K562 (cell line): Measurements from ENCODE around the gene STX3. TPM values are rescaled to one million over a fixed set of nuclear protein-coding genes. Genes with fewer than 3 reads are reported as not detected.

Experiments
- ARID1B ChIP-seq: fragments of 450-650 bp; IDR thresholded peaks from 2 replicates; pipeline ENCODE4 v1.6.1; 2016; ENCODE audit warnings: antibody characterized with exemption, mild to moderate bottlenecking, inconsistent platforms
- CC2D1A ChIP-seq: fragments of 450-650 bp; IDR thresholded peaks from 2 replicates; pipeline ENCODE4 v1.6.1; 2017; ENCODE audit warnings: mild to moderate bottlenecking
- CHD4 ChIP-seq: fragments of 200-600 bp; sonication (generic); IDR thresholded peaks from 3 replicates; pipeline ENCODE4 v1.6.1; 2012; ENCODE audit warnings: low read depth, mild to moderate bottlenecking, mixed read lengths, low read length, inconsistent platforms; ENCODE audit not compliant: insufficient read depth, insufficient replicate concordance, poor library complexity, severe bottlenecking
- CREB5 ChIP-seq: fragments of 250-450 bp; sonication (Bioruptor Pico); IDR thresholded peaks from 2 replicates; pipeline ENCODE4 v1.5.0; 2020; ENCODE audit warnings: mild to moderate bottlenecking
- DACH1 ChIP-seq: fragments of 450-650 bp; IDR thresholded peaks from 2 replicates; pipeline ENCODE4 v1.6.1; 2018; ENCODE audit not compliant: partially characterized antibody
- FIP1L1 ChIP-seq: fragments of 200-400 bp; formaldehyde crosslinking; IDR thresholded peaks from 2 replicates; pipeline ENCODE4 v1.6.1; 2018; ENCODE audit warnings: mild to moderate bottlenecking, low read depth, low read length; ENCODE audit not compliant: poor library complexity, severe bottlenecking
- HMGXB4 ChIP-seq: sonication (generic); formaldehyde crosslinking; IDR thresholded peaks from 2 replicates; pipeline ENCODE4 v1.8.1; 2023; ENCODE audit warnings: mild to moderate bottlenecking, missing genetic modification reagents
- MCM7 ChIP-seq, 2 experiments: fragments of 450-650 bp; IDR thresholded peaks; 2 replicates each; pipeline ENCODE4 v1.6.1; 2016 to 2018
- NFXL1 ChIP-seq: fragments of 450-650 bp; formaldehyde crosslinking; IDR thresholded peaks from 2 replicates; pipeline ENCODE4 v1.4.0; 2021; ENCODE audit warnings: mild to moderate bottlenecking
- SAFB2 ChIP-seq: fragments of 200-400 bp; formaldehyde crosslinking; IDR thresholded peaks from 2 replicates; pipeline ENCODE4 v1.6.1; 2018; ENCODE audit warnings: borderline replicate concordance, low read length, low read depth, moderate library complexity; ENCODE audit not compliant: severe bottlenecking
- TARDBP ChIP-seq: fragments of 450-650 bp; IDR thresholded peaks from 2 replicates; pipeline ENCODE4 v1.6.1; 2016
- TFAP4 ChIP-seq: sonication (generic); formaldehyde crosslinking; IDR thresholded peaks from 2 replicates; pipeline ENCODE4 v1.8.0; 2022; ENCODE audit warnings: missing genetic modification reagents, mild to moderate bottlenecking, moderate library complexity, borderline replicate concordance
- polyA plus RNA-seq, 8 experiments: library from polyadenylated mRNA; depleted of rRNA in 4 of 8; stranded (reverse) in 5 of 8; unstranded in 3 of 8; fragments of >200 nt; fragmentation: Nextera tagmentation in 2 of 8; fragmentation: Illumina TruSeq in 1 of 8; extraction: Ambion mirVana in 2 of 8; extraction: Trizol in 1 of 8; gene quantifications; 2 replicates each; pipeline versions ENCODE4 v1.2.1 to v1.2.3, GENCODE V29; 2011 to 2014; ENCODE audit warnings: inconsistent platforms in 1 of 8, missing spikeins in 1 of 8
- total RNA-seq, 7 experiments: library from RNA; depleted of rRNA in 6 of 7; stranded (reverse); fragments of >200 nt in 6 of 7; fragmentation: Illumina TruSeq in 2 of 7; extraction: Trizol in 2 of 7; gene quantifications; 2 replicates each; pipeline versions ENCODE4 v1.2.1 to v1.2.3, GENCODE V29; 2011 to 2021; ENCODE audit warnings: low replicate concordance in 1 of 7
- TF ChIP-seq, protein P1 (sequence below): fragments of 450-650 bp; IDR thresholded peaks from 2 replicates; pipeline ENCODE4 v1.6.1; 2016
- TF ChIP-seq, protein P2 (sequence below): fragments of 450-650 bp; IDR thresholded peaks from 2 replicates; pipeline ENCODE4 v1.6.1; 2014; ENCODE audit warnings: low read depth, mild to moderate bottlenecking, moderate library complexity, borderline replicate concordance
- TF ChIP-seq, protein P3 (sequence below): sonication (generic); formaldehyde crosslinking; IDR thresholded peaks from 2 replicates; pipeline ENCODE4 v1.8.0; 2023; ENCODE audit warnings: missing genetic modification reagents, mild to moderate bottlenecking, borderline replicate concordance

The STX3 gene
- total and polyA plus RNA-seq, 9 of the 15 experiments (the other 6 are each of a cell fraction or from before 2014, with no cell fraction given): 12.0 to 91.6 (median 48.7) TPM

DNA sequence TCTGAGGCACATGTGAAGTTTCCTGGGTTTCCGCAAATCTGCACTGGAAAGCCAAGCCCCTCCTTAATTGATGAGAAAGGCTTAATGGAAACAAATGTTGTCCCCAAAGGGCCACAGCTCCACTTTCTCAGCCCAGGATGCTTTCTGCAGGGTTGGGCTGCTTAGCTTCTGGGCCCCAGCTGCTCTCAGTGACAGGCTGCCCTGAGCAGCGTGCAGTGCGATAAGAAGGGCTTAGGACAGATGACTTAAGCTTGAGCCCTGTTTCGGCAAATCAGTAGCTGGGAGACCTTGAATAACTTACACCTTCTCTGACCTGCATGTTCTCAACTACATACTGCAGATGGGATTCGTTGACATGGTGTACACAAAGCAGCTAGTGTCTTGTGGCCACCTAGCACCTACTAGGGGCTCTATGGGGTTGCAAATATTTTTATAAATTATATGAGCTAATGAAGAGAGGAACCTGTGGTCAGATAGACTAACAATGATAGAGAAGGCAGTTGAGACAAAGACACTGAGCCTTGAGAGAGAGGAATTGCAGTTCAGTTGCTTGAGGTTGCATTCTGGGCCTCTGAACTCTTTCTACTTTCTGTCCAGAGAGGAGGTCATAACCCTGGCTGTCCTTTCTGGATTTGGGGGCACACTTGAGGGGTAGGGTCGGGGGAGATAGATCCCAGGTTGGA is 11.5 kb downstream of the STX3 start (continued):
- TF ChIP-seq, protein P1, sequence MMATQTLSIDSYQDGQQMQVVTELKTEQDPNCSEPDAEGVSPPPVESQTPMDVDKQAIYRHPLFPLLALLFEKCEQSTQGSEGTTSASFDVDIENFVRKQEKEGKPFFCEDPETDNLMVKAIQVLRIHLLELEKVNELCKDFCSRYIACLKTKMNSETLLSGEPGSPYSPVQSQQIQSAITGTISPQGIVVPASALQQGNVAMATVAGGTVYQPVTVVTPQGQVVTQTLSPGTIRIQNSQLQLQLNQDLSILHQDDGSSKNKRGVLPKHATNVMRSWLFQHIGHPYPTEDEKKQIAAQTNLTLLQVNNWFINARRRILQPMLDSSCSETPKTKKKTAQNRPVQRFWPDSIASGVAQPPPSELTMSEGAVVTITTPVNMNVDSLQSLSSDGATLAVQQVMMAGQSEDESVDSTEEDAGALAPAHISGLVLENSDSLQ: peak; percentile 62
- TF ChIP-seq CHD4 (no peak), NFXL1 (CRISPR knock-in tag) (no peak), SAFB2 (no peak), HMGXB4 (CRISPR knock-in tag) (no peak), MCM7 (IDR thresholded peaks at IDR 0.05) (no peak), CREB5 (CRISPR knock-in tag) (no peak), ARID1B (peak; percentile 56), CC2D1A (no peak; the same call in 1 of the 2 replicates), FIP1L1 (no peak), TFAP4 (peak; percentile 94), DACH1 (no peak), TARDBP (no peak)
- TF ChIP-seq, protein P2, sequence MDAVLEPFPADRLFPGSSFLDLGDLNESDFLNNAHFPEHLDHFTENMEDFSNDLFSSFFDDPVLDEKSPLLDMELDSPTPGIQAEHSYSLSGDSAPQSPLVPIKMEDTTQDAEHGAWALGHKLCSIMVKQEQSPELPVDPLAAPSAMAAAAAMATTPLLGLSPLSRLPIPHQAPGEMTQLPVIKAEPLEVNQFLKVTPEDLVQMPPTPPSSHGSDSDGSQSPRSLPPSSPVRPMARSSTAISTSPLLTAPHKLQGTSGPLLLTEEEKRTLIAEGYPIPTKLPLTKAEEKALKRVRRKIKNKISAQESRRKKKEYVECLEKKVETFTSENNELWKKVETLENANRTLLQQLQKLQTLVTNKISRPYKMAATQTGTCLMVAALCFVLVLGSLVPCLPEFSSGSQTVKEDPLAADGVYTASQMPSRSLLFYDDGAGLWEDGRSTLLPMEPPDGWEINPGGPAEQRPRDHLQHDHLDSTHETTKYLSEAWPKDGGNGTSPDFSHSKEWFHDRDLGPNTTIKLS: no peak
- TF ChIP-seq, protein P3, sequence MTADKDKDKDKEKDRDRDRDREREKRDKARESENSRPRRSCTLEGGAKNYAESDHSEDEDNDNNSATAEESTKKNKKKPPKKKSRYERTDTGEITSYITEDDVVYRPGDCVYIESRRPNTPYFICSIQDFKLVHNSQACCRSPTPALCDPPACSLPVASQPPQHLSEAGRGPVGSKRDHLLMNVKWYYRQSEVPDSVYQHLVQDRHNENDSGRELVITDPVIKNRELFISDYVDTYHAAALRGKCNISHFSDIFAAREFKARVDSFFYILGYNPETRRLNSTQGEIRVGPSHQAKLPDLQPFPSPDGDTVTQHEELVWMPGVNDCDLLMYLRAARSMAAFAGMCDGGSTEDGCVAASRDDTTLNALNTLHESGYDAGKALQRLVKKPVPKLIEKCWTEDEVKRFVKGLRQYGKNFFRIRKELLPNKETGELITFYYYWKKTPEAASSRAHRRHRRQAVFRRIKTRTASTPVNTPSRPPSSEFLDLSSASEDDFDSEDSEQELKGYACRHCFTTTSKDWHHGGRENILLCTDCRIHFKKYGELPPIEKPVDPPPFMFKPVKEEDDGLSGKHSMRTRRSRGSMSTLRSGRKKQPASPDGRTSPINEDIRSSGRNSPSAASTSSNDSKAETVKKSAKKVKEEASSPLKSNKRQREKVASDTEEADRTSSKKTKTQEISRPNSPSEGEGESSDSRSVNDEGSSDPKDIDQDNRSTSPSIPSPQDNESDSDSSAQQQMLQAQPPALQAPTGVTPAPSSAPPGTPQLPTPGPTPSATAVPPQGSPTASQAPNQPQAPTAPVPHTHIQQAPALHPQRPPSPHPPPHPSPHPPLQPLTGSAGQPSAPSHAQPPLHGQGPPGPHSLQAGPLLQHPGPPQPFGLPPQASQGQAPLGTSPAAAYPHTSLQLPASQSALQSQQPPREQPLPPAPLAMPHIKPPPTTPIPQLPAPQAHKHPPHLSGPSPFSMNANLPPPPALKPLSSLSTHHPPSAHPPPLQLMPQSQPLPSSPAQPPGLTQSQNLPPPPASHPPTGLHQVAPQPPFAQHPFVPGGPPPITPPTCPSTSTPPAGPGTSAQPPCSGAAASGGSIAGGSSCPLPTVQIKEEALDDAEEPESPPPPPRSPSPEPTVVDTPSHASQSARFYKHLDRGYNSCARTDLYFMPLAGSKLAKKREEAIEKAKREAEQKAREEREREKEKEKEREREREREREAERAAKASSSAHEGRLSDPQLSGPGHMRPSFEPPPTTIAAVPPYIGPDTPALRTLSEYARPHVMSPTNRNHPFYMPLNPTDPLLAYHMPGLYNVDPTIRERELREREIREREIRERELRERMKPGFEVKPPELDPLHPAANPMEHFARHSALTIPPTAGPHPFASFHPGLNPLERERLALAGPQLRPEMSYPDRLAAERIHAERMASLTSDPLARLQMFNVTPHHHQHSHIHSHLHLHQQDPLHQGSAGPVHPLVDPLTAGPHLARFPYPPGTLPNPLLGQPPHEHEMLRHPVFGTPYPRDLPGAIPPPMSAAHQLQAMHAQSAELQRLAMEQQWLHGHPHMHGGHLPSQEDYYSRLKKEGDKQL (CRISPR knock-in tag): no peak
